Suprapubic skin (tissue), 4 donors: ENCODE data around the gene PDE7B. TPM values are rescaled to one million over a fixed set of nuclear protein-coding genes. Genes with fewer than 3 reads are reported as not detected.

Source experiments
- DNase-seq, 2 donors: peaks; one replicate each; pipeline ENCODE4 v3.0.0-alpha.2; 2019; ENCODE audit warnings: low spot score in 2 of 2
- H3K27ac ChIP-seq: fragments of 200-600 bp; sonication (generic); one replicate; pipeline ENCODE4 v1.5.1; 2019
- H3K27me3 ChIP-seq: fragments of 200-600 bp; sonication (generic); one replicate; pipeline ENCODE4 v1.5.1; 2019
- H3K36me3 ChIP-seq: fragments of 200-600 bp; sonication (generic); one replicate; pipeline ENCODE4 v1.5.1; 2019
- H3K4me1 ChIP-seq: fragments of 200-600 bp; sonication (generic); one replicate; pipeline ENCODE4 v1.5.1; 2019
- H3K4me3 ChIP-seq: fragments of 200-600 bp; sonication (generic); one replicate; pipeline ENCODE4 v1.5.1; 2019; ENCODE audit warnings: mild to moderate bottlenecking
- H3K9me3 ChIP-seq: fragments of 200-600 bp; sonication (generic); one replicate; pipeline ENCODE4 v1.5.1; 2019
- CTCF ChIP-seq, 2 donors: fragments of 200-600 bp in 1 of 2; fragments of 450-650 bp in 1 of 2; sonication (generic) in 1 of 2; IDR thresholded peaks; one replicate each; pipeline ENCODE4 v1.5.1; 2016 to 2019; ENCODE audit warnings: antibody characterized with exemption in 2 of 2, mild to moderate bottlenecking in 1 of 2, moderate library complexity in 1 of 2
- EP300 ChIP-seq: sonication (generic); formaldehyde crosslinking; IDR thresholded peaks from one replicate; pipeline ENCODE4 v1.6.1; 2017; ENCODE audit warnings: antibody characterized with exemption
- POLR2A ChIP-seq, 2 donors: fragments of 450-650 bp; IDR thresholded peaks; one replicate each; pipeline ENCODE4 v1.6.1; 2017; ENCODE audit warnings: antibody characterized with exemption in 2 of 2, mild to moderate bottlenecking in 2 of 2, moderate library complexity in 2 of 2
- POLR2AphosphoS5 ChIP-seq, 3 donors: sonication (generic); formaldehyde crosslinking; IDR thresholded peaks; one replicate each; pipeline ENCODE4 v1.6.1; 2017; ENCODE audit warnings: antibody characterized with exemption in 3 of 3
- WGBS: methylation state at CpG from one replicate; pipeline ENCODE4 v1.1.5; 2018; 5-methylcytosine and 5-hydroxymethylcytosine counted together
- total RNA-seq, 4 donors: library from RNA; depleted of rRNA; stranded (reverse); fragments of >200 nt; gene quantifications; one replicate each; pipeline ENCODE4 v1.1.0, GENCODE V29; 2016

PDE7B gene
- total RNA-seq, 4 donors from 2014 or later = 0.26 to 1.2 (median 0.62) TPM

GRCh38 chr6:135811644-135812526 lies 39.6 kb upstream of the PDE7B start:
- H3K4me3 ChIP-seq = no peak overlapping the region
- no peak overlapping the region for H3K27ac ChIP-seq
- WGBS = 52% methylated on average over 8 of the region's 8 CpGs
- TF ChIP-seq POLR2AphosphoS5 (IDR thresholded peaks at IDR 0.05) = no peak
- no peak for TF ChIP-seq CTCF (IDR thresholded peaks at IDR 0.05)
- no peak for DNase-seq
- H3K4me1 ChIP-seq = peaks cover 6% of the 10 kb centered on the region
- no peaks in the 10 kb centered on the region for H3K9me3 ChIP-seq
- no peaks in the 10 kb centered on the region for H3K27me3 ChIP-seq
- no peaks in the 10 kb centered on the region for H3K36me3 ChIP-seq

- H3K4me1 ChIP-seq = peaks cover 6% of the 10 kb centered on the region
- no peaks in the 10 kb centered on the region for H3K9me3 ChIP-seq
- H3K27me3 ChIP-seq = no peaks in the 10 kb centered on the region
- TF ChIP-seq CTCF (IDR thresholded peaks at IDR 0.05) (no peak), EP300 (no peak)
- WGBS = 43% methylated on average over 6 of the region's 6 CpGs
- no peak for DNase-seq
- H3K4me3 ChIP-seq = no peak overlapping the region
- no peaks in the 10 kb centered on the region for H3K36me3 ChIP-seq
- no peak overlapping the region for H3K27ac ChIP-seq
These were observed 38.1 kb upstream of the PDE7B start for GRCh38 chr6:135813401-135813800.

- H3K27ac ChIP-seq = no peak overlapping the region
- WGBS = 89% methylated on average over 4 of the region's 4 CpGs
- DNase-seq = no peak
These were observed 37.5 kb upstream of the PDE7B start for GRCh38 chr6:135814043-135814442.

GRCh38 chr6:135815216-135815615 lies 36.3 kb upstream of the PDE7B start:
- H3K4me3 ChIP-seq = no peak overlapping the region

More at GRCh38 chr6:135814043-135814442, 37.5 kb upstream of the PDE7B start:
- H3K36me3 ChIP-seq = no peaks in the 10 kb centered on the region
- peaks cover 6% of the 10 kb centered on the region for H3K4me1 ChIP-seq
- no peaks in the 10 kb centered on the region for H3K9me3 ChIP-seq
- TF ChIP-seq EP300 = no peak
- TF ChIP-seq CTCF (IDR thresholded peaks at IDR 0.05) = no peak
- no peak for TF ChIP-seq POLR2AphosphoS5 (IDR thresholded peaks at IDR 0.05)
- TF ChIP-seq POLR2A (IDR thresholded peaks at IDR 0.05) = no peak
- H3K4me3 ChIP-seq = no peak overlapping the region
- no peaks in the 10 kb centered on the region for H3K27me3 ChIP-seq

More at GRCh38 chr6:135815216-135815615, 36.3 kb upstream of the PDE7B start:
- Histone ChIP-seq H3K36me3 (no peaks in the 10 kb centered on the region), H3K27me3 (no peaks in the 10 kb centered on the region), H3K9me3 (no peaks in the 10 kb centered on the region), H3K27ac (no peak overlapping the region), H3K4me1 (peaks cover 6% of the 10 kb centered on the region)
- no peak for DNase-seq
- TF ChIP-seq CTCF (IDR thresholded peaks at IDR 0.05) (no peak), POLR2AphosphoS5 (IDR thresholded peaks at IDR 0.05) (no peak), POLR2A (IDR thresholded peaks at IDR 0.05) (no peak), EP300 (no peak)
- WGBS = 85% methylated on average over 4 of the region's 4 CpGs
